Gastroesophageal sphincter (tissue), 4 donors: ENCODE results near the gene ALOX12. TPM values are rescaled to one million over a fixed set of nuclear protein-coding genes. Genes with fewer than 3 reads are reported as not detected.

Experiments used
- ATAC-seq: fragments of 150-250 bp; one replicate; pipeline ENCODE4 v1.9.1; 2016; ENCODE audit warnings: mild to moderate bottlenecking, moderate library complexity
- H3K27ac ChIP-seq, 4 donors: fragments of 200-600 bp; sonication (generic) in 3 of 4; 1 replicate in 3 of 4; 2 replicates in 1 of 4; pipeline ENCODE4 v1.5.1; 2016 to 2019
- H3K27me3 ChIP-seq: fragments of 200-600 bp; sonication (generic); one replicate; pipeline ENCODE4 v1.5.1; 2019
- H3K36me3 ChIP-seq, 2 donors: fragments of 200-600 bp; sonication (generic); one replicate each; pipeline ENCODE4 v1.5.1; 2019; ENCODE audit warnings: control low read depth in 1 of 2
- H3K4me1 ChIP-seq, 3 donors: fragments of 200-600 bp; sonication (generic); 1 replicate in 2 of 3; 2 replicates in 1 of 3; pipeline ENCODE4 v1.5.1; 2016 to 2019; ENCODE audit warnings: control low read depth in 2 of 3
- H3K4me3 ChIP-seq, 2 donors: fragments of 200-600 bp; sonication (generic); one replicate each; pipeline ENCODE4 v1.5.1; 2019; ENCODE audit warnings: mild to moderate bottlenecking in 1 of 2, moderate library complexity in 1 of 2
- H3K9me3 ChIP-seq, 3 donors: fragments of 200-600 bp; sonication (generic); one replicate each; pipeline ENCODE4 v1.5.1; 2017 to 2019; ENCODE audit warnings: control low read depth in 2 of 3
- CTCF ChIP-seq, 4 experiments: fragments of 200-600 bp in 2 of 4; fragments of 450-650 bp in 2 of 4; sonication (generic) in 1 of 4; IDR thresholded peaks; one replicate each; pipeline ENCODE4 v1.5.1; 2017 to 2019; ENCODE audit warnings: antibody characterized with exemption in 4 of 4, mild to moderate bottlenecking in 2 of 4, moderate library complexity in 2 of 4
- EP300 ChIP-seq: sonication (generic); formaldehyde crosslinking; IDR thresholded peaks from one replicate; pipeline ENCODE4 v1.6.1; 2017; ENCODE audit warnings: antibody characterized with exemption, mild to moderate bottlenecking
- POLR2A ChIP-seq, 2 donors: fragments of 450-650 bp; IDR thresholded peaks; one replicate each; pipeline ENCODE4 v1.6.1; 2017; ENCODE audit warnings: antibody characterized with exemption in 2 of 2, mild to moderate bottlenecking in 2 of 2, moderate library complexity in 1 of 2
- POLR2AphosphoS5 ChIP-seq: sonication (generic); formaldehyde crosslinking; IDR thresholded peaks from one replicate; pipeline ENCODE4 v1.6.1; 2017; ENCODE audit warnings: antibody characterized with exemption
- WGBS, 2 donors: methylation state at CpG; one replicate each; pipeline ENCODE4 v1.1.5; 2018; ENCODE audit warnings: low coverage in 1 of 2; 5-methylcytosine and 5-hydroxymethylcytosine counted together
- total RNA-seq, 4 donors: library from RNA; depleted of rRNA; stranded (reverse); fragments of >200 nt; gene quantifications; one replicate each; pipeline ENCODE4 v1.1.0, GENCODE V29; 2016

Gene ALOX12
- total RNA-seq, 4 donors from 2014 or later = 0.19 to 0.62 TPM; not detected in 2

GRCh38 chr17:7001318-7001961 is 5.6 kb downstream of the ALOX12 start:
- 64 to 83% methylated on average over 6 to 10 of the region's 10 CpGs for WGBS, 2 donors
- Histone ChIP-seq H3K9me3 (no peaks in the 10 kb centered on the region), H3K4me3 (no peak overlapping the region), H3K27me3 (peaks cover 2% of the 10 kb centered on the region), H3K27ac (no peak overlapping the region), H3K36me3 (peaks cover 0 to 73% of the 10 kb centered on the region in 2 donors), H3K4me1 (peaks cover 0 to 2% (median under 1%) of the 10 kb centered on the region in 3 donors)
- TF ChIP-seq CTCF (IDR thresholded peaks at IDR 0.05) = peak in 3 of 4 experiments; percentile 8 to 38 (median 34)
- TF ChIP-seq EP300 = no peak
- TF ChIP-seq POLR2AphosphoS5 = no peak
- no peak for ATAC-seq

GRCh38 chr17:7002288-7003047 is 6.6 kb downstream of the ALOX12 start:
- WGBS, 2 donors = 85 to 91% methylated on average over 5 to 6 of the region's 6 CpGs
- no peak for TF ChIP-seq POLR2AphosphoS5
- no peak for TF ChIP-seq CTCF (IDR thresholded peaks at IDR 0.05)
- TF ChIP-seq EP300 = no peak
- no peak for TF ChIP-seq POLR2A (IDR thresholded peaks at IDR 0.05)
- Histone ChIP-seq H3K4me3 (no peak overlapping the region), H3K36me3 (peaks cover 0 to 74% of the 10 kb centered on the region in 2 donors), H3K9me3 (no peaks in the 10 kb centered on the region), H3K27me3 (no peaks in the 10 kb centered on the region), H3K4me1 (no peaks in the 10 kb centered on the region), H3K27ac (no peak overlapping the region)
- no peak for ATAC-seq

GRCh38 chr17:7003745-7004144 is 7.9 kb downstream of the ALOX12 start:
- peaks cover 0 to 68% of the 10 kb centered on the region in 2 donors for H3K36me3 ChIP-seq
- WGBS, 2 donors = 92 to 94% methylated on average over 2 of the region's 2 CpGs
- no peak for ATAC-seq
- no peak overlapping the region for H3K27ac ChIP-seq
- peaks cover 0 to 7% (median 0%) of the 10 kb centered on the region in 3 donors for H3K4me1 ChIP-seq
- no peak overlapping the region for H3K4me3 ChIP-seq
- no peaks in the 10 kb centered on the region for H3K9me3 ChIP-seq
- H3K27me3 ChIP-seq = no peaks in the 10 kb centered on the region
- no peak for TF ChIP-seq EP300
- no peak for TF ChIP-seq CTCF (IDR thresholded peaks at IDR 0.05)
- no peak for TF ChIP-seq POLR2AphosphoS5
- TF ChIP-seq POLR2A (IDR thresholded peaks at IDR 0.05) = no peak

- TF ChIP-seq CTCF (IDR thresholded peaks at IDR 0.05) (peak in 3 of 4 experiments; percentile 66 to 67 (median 67)), EP300 (no peak)
- H3K9me3 ChIP-seq = no peaks in the 10 kb centered on the region
- H3K27ac ChIP-seq = no peak overlapping the region
- H3K4me1 ChIP-seq = peaks cover 0 to 16% (median under 1%) of the 10 kb centered on the region in 3 donors
- H3K36me3 ChIP-seq = peaks cover 0 to 62% of the 10 kb centered on the region in 2 donors
- H3K4me3 ChIP-seq = no peak overlapping the region
- peak; percentile 54 for ATAC-seq
- WGBS, 2 donors = 100% methylated on average over 1 of the region's 2 CpGs; no CpG with 5 or more reads in 1 of the 2 donors
- no peaks in the 10 kb centered on the region for H3K27me3 ChIP-seq
These were observed 8.8 kb downstream of the ALOX12 start for GRCh38 chr17:7004398-7005253.
